ENCODE data around the gene KLRB1.
"Not testable (repeated sequence)": the region's sequence is repeated elsewhere in the genome, so short reads cannot be mapped to it uniquely, and the experiment has no call there.

The KLRB1 gene

DNA sequence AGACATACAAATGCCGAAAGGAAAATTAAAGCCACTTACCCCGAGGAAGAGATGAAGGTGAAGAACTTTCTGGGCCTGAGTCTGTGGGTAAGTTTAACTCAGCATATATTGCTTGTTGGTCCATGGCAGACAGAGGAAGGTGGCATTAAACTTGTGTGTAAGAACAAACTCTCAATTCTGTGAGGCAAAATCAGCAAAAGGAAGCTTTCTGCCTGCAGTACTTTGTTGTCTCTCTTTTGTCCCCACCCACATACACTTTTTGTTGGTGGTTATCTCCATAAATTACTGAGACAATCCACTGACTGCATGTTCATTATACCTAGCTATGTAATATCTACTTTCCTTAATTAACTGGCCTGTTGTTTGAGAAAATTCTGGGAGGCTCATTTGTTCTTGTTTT lies at the start of gene KLRB1:
TSS of gene KLRB1 (minus strand) at position 201 of the 400 bp plus-strand sequence. CDS start at position 124, 77 bp downstream.
- no peak for DNase-seq (ENCODE audit: low read depth)
- no peak within 1 kb of the TSS for H3K4me3 ChIP-seq (ENCODE audit: low read depth, low read length)

DNA sequence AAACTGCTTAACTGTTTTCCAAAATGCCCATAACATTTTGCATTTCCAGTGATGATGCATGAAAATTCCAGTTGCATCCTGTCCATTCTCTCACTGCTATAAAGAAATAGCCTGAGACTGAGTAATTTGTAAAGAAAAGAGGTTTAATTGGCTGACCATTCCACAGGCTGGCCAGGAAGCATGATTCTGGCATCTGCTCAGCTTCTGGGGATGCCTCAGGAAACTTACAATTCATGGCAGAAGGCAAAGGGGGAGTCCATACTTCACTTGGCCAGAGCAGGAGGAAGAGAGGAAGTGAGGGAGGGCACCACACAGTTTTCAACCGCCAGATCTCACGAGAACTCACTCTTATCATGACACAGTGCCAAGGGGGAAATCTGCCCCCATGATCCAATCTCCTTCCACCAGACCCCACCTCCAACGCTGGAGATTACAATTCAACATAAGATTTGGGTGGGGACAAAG lies 43.6 kb upstream of the KLRB1 start:
- no peak for DNase-seq (ENCODE audit: low read depth)
- no peak overlapping the region for H3K4me3 ChIP-seq (ENCODE audit: low read depth, low read length)

DNA sequence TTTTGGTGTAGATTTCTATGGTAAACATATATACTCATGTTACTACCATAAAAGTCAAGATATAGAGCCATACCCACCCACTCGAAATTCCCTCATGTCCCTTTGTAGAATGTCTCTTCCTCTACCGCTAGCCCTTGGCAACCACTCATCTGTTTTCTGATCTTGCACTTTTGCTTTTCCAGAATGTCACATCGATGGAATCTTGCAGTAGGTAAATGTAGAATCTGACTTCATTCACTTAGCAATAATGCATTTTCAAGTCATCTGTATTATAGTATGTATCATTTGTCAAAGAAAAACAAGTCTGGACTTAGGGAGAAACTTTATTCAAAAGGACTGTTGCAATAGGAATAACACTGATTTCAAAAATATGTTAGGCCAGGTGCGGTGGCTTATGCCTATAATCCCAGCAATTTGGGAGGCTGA lies 42.4 kb upstream of the KLRB1 start:
- H3K4me3 ChIP-seq (ENCODE audit: low read depth, low read length): peak overlapping the region; percentile 69
- no peak for DNase-seq (ENCODE audit: low read depth)

DNA sequence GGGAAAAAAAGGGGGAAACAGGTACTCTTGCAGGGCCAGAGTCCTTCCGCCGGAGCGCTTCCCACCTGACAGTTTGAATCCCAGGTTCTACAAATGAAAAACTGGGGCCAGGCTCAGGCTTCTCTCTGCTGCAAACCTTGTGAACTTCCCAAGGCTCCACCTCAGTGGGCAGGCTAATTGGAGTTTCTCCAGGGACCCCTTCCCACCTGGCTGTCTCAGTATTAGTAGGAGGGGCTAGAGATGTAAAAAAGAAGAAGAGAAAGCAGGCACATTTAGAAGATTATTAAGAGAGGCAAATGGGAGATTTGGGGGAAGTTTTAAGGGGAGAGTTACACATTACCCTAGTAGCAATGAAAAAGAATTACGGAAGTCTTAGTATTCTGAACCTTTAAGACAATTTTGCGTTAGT lies 41.8 kb upstream of the KLRB1 start:
- peak overlapping the region; percentile 69 for H3K4me3 ChIP-seq (ENCODE audit: low read depth, low read length)
- DNase-seq (ENCODE audit: low read depth): no peak

DNA sequence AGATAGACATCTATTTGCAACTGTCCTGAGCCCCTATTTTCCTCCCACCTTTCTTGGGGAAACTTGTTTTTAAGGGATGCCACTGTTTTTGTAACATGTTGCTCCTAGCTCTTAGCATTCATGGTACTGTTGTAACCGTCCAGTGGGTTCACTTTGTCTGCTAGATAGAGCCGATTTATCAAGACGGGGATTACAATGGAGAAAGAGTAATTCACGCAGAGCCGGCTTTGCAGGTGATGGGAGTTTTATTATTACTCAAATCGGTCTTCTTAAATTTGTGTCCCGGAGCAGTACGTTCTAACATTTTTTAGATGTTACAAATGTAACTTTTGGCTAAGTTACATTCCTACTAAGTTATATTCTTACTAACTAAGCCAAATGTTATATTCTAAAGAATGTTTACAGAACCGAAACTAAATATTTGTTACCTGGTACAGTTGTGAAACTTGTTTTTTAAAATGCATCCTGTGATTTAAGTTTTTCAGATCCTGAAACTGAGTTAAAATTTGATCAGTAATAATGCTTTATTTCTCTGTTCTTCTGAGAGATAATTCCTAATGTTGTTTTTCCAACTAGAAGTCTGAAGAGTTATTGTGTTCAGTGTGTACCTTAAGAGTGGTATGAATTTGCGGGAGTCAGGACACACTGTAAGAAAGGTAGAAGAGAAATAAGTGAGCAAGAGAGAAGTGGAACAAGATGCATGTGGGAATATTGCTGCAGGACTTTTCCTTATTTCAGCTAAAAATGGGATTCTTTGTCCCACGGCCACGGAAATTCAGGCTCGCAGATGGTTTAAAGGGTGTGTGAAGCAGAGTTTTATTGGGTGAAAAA lies 41.2 kb upstream of the KLRB1 start:
- no peak for DNase-seq (ENCODE audit: low read depth)

DNA sequence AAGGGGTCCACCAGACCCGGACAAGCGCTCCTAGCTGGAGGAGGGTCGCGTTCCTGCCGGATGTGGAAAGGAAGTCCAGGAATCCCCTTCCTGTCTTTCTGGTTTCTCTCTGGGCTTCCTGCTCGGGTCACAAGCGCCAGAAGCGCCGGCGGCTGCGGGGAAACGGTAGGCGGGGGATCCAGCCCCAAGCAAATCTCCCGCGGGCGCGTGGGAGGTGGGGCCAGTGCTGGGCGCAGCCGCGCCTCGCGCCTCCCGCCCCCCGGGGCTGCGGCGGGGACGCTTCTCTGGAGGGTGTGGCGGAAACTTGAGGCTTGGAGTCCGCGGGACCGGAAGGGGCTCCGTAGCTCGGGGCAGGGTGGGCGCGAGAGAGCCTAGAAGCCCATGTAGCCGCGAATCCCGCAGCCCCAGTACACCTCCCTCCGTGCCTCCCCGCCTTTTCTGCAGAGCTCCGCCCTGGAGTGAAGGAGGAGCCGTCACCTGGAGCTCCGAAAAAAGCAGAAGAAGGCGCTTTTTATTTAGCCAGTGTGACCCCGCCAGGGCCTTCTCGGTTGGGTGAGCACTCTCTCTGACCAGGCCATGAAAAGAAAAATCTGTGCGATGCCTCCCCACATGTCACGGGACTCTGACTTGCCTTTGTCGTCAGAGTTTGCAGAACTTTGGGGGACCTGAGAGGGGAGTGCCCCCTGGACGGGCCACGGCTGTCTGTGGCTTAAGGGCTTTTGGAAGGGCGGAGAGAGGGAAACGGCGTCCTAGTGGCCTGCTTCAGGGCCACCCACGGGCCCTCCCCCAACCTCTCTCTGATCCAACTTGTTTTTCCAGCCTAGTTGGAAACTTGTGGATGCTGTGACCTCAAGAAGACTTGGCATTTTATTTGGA lies 40.3 kb upstream of the KLRB1 start:
- DNase-seq (ENCODE audit: low read depth): no peak

More for the DNA sequence above, 41.2 kb upstream of the KLRB1 start:
- peak overlapping the region; percentile 69 for H3K4me3 ChIP-seq (ENCODE audit: low read depth, low read length)

DNA sequence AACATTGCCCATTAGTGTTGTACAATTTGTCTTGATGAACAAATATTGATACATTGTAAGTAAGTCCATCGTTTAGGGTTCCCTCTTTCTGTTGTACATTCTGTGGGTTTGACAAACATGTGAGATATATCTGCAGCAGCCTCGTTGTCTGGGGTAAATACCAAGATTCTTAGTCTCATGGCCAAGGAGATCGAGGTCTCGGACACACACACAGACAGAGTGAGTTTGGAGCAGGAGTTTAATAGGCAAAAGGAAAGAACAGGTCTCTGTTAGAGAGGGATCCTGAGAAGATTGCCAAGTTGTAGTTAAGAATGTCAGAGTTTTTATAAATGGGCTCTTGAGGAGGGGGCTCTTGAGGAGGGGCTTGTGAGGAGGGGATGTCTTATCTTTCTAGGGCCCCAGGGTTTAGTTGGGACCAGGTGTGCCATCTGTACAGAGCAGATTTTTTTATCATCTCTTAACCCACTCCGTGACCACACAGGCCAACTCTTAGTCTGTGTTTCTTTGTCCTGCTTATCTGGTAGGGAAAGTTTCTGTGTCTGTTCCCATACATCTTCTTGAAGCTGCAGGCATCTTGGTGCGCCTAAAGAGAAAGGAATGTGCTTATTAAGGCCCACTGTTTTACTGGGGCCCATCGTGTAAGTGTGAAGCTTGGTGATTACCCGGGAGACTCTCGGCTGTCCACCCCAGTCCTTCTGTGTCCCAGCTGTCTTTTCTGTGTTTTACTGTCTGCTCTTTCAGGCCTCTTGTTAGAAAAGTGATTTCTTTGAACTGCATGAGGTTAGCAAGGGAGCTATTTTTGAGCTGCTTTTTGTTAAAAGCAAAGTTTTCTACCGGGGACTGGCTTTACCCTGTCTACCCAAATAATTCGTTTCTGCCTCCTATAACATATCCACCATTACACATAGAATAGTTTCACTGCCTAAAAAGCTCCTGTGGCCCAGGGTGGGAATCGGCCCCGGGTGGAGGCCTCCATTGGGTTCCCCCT lies 39.4 kb upstream of the KLRB1 start:
- DNase-seq (ENCODE audit: low read depth): no peak
- H3K4me3 ChIP-seq (ENCODE audit: low read depth, low read length): peak overlapping the region; percentile 69

More for the DNA sequence above, 40.3 kb upstream of the KLRB1 start:
- H3K4me3 ChIP-seq (ENCODE audit: low read depth, low read length): peak overlapping the region; percentile 69

DNA sequence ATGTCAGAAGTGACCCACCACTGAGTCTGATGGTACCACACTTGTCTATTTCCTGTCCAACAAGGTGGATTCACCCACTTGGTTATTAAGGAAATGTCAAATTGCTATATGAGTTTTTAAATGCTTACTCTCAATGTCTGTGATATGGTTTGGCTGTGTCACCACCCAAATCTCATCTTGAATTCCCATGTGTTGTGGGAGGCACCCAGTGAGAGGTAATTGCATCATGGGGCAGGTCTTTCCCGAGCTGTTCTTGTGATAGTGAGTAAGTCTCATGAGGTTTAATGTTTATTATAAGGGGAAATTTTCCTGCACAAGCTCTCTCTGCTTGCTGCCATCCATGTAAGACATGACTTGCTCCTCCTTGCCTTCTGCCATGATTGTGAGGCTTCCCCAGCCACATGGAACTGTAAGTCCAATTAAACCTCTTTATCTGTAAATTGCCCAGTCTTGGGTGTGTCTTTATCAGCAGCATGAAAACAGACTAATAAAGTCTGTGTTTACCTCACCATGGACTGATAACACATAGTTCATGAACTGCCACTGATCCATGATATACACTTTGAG lies 37.4 kb upstream of the KLRB1 start:
- not testable (repeated sequence) for H3K4me3 ChIP-seq (ENCODE audit: low read depth, low read length); DNase-seq (ENCODE audit: low read depth)

DNA sequence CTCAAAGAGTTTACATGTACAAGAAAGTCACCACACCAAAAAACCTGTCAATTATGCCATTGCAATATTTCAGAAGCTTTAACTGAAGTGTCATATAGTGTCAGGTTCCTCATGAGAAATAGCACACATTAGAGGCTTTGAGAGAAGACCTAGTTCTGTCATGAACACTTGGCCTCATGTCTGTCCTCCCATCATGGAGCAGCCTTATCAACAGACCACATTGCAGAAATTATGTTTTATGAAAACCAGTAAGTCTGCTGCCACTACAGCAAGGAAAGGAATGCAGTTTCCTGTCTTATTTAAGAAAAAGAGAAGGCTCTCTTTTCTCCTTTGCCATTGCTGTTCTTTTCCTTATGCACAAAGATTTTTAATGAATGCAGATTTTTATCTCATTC lies 35.5 kb upstream of the KLRB1 start:
- H3K4me3 ChIP-seq (ENCODE audit: low read depth, low read length): no peak overlapping the region
- DNase-seq (ENCODE audit: low read depth): no peak

DNA sequence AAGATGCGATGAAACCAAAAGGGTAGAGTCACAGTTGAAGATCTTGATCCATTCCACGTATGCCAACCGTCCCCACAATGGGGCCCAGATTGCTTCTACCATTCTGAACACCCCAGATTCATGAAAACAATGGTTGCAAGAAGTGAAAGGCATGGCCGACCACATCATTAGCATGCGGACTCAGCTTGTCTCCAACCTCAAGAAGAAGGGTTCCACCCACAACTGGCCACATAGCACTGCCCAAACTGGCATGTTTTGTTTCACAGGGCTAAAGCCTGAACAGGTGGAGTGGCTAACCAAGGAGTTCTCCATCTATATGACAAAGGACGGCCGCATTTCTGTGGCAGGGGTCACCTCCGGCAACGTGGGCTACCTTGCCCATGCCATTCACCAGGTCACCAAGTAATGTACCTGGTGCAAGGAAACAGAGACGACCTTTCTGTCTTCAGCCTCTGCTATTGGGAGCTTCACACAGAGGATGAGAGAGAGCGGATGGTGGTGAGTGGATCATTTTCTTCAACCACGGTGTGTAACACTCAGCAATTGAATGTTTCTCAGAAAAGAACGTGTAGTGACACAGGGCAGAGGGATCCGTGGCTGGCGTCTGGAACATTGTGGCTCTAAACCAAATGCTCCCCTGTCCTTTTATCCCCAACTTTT lies 35.0 kb upstream of the KLRB1 start:
- H3K4me3 ChIP-seq (ENCODE audit: low read depth, low read length): no peak overlapping the region

DNA sequence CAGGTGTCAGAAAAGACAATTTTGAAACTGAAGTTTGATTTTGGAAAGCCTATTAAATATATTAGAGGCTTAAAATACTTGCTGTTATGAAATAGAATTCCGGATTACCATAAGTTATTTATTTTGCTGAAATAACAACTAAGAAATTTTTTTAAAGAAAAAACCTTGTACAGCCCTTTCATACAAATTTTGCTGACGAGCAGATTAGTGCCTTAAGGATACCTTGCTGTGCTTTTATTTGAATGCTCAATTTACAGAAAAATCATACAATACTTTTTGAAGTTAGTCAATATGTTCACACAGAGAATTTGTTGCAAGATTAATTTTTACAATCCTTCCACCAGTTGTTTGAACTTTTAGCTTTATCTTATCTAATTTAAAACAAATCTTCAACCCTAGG lies 32.3 kb upstream of the KLRB1 start:
- no peak for DNase-seq (ENCODE audit: low read depth)
- H3K4me3 ChIP-seq (ENCODE audit: low read depth, low read length): no peak overlapping the region

More for the DNA sequence above, 35.0 kb upstream of the KLRB1 start:
- DNase-seq (ENCODE audit: low read depth): no peak

DNA sequence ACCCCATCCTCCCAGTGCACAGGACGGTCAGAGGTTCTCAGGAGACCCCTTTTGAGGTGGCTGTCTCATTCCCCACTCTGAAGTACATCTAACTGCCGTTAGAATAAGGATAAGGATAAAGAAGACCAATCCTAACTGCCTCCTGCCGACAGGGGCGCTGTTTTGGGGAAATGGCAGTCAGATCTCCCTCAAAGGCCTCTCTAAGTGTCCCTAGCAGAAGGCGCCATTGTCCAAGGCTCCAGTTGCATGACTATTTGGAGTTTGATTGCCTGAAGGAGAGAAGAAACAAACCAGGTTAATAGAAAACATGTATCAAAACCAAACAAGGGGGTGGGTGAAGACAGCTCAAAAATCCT lies 29.1 kb upstream of the KLRB1 start:
- DNase-seq (ENCODE audit: low read depth): no peak
- H3K4me3 ChIP-seq (ENCODE audit: low read depth, low read length): no peak overlapping the region

DNA sequence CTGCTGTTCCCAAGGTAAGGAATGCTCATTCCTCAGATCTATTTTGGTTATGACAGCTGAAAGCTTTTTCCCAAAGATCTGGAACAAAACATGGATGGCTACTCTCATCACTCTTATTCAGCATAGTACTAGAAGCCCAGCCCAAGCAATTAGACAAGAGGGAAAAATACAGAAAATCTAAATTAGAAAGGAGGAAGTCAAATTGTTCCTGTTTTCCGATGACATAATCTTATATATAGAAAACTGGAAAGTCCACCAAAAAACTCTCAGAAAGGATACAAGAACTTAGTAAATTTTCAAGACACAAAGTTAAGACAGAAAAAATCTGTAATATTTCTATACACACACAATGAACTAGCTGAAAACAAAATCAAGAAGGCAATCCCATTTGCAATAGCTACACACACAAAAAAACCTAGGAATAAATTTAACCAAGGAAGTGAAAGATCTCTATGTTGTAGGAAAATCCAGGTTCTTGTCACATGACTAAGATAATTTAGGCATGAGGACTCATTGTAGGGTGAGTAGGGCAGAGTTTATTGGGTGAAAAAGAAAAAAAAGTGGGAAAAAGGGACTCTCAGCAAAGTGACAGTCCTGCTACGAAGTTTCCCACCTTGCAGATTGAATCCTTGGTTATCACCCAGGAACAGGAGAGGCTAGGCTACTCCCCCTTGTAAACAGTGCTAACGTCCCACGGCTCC lies 28.6 kb upstream of the KLRB1 start:
- no peak for DNase-seq (ENCODE audit: low read depth)
- no peak overlapping the region for H3K4me3 ChIP-seq (ENCODE audit: low read depth, low read length)

DNA sequence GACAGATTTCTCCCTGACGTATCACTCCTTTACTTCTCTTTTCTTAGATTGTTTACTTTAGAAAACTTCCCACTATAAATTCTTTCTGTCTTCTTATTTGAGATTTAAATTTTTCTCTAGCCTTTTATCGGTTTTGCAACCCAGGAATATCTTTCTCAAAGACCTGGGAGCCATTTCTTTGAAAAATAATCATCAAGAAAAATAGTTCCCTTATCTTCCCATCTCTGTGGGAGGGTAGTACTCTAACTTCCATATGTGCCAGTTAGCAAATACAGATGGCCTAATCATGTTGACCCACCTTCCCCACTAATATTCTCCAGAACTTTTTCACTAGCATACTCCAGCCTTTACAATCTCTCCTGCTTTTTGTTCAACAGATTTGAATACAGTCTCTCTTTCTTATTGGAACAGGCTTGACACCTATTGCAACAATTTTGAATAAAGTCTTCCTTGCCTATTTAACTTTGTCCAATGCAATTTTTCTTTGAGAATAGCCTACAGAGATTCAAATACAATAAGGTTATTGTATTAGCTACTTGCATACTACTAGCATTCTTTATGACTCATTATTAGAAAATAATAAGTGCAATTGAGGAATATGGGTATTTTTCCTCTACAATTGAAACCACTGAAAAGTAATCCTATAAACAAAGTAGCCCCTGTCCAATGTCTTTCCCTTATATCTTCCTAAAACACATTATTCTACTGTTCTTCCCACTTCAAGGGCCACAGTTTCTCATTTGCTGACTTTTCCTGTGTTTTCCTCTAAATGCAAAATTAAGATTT lies 27.4 kb upstream of the KLRB1 start:
- no peak for DNase-seq (ENCODE audit: low read depth)
- H3K4me3 ChIP-seq (ENCODE audit: low read depth, low read length): no peak overlapping the region

DNA sequence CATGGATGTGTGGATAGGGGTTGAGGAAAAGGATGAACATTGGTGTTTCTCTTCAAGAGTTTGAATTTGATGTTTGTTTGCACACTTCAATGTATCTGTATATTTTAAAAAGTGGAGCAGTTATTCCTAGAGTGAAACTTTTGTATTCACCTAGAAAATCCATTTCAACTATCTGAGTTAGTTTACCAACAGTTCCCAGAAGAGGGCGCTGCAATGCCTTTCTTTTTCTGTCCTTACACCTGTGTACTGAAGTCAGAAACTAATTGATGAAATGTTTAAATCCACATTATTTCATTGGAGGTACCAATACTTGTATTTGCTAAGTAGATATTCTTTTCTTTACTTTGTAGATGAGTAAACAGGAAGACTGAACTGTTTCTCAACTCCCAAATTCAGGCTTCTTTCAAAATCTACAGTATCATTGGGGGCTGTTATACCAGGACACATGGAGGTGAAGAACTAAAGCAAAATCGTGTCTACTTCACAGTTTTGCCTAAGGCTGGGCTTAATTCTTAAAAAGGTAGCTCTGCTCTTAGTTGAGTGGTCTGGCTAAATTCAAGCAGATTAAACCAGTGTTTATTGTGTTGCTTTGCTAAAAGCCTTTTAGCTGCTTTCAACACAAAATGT lies 26.6 kb upstream of the KLRB1 start:
- DNase-seq (ENCODE audit: low read depth): no peak
- H3K4me3 ChIP-seq (ENCODE audit: low read depth, low read length): no peak overlapping the region

DNA sequence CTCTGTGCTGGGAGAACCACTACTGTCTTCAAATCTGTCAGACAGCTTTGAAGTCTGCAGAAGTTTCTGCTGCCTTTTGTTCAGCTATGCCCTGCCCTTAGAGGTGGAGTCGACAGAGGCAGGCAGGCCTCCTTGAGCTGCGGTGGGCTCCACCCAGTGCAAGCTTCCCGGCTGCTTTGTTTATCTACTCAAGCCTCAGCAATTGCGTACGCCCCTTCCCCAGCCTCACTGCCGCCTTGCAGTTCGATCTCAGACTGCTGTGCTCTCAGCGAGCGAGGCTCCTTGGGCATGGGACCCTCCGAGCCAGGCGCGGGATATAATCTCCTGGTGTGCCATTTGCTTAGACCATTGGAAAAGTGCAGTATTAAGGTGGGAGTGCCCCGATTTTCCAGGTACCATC lies 25.1 kb upstream of the KLRB1 start:
- H3K4me3 ChIP-seq (ENCODE audit: low read depth, low read length): no peak overlapping the region
- DNase-seq (ENCODE audit: low read depth): no peak

DNA sequence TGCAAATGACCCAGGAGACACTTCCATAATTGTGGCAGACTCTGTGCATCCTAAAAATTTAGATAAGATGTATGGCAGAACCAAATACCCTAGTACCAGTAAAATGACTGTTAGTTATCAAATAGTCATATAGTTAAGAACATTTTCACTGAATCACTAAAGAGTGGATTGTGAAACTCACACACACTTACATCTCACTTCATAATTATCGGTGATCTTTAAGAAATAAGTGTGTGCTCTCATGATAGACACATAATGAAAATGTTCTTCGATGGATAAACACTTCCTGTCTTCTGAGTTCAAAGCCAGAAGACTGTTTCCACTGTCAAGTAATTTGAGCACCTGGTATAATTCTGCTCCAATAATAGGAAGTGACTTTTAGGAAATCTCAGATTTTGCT lies 19.1 kb upstream of the KLRB1 start:
- no peak overlapping the region for H3K4me3 ChIP-seq (ENCODE audit: low read depth, low read length)
- no peak for DNase-seq (ENCODE audit: low read depth)

All from skeletal muscle cell (primary cell).